ENCODE data around the gene NOL3.

NOL3 gene

GRCh38 chr16:67190041-67190440 is 19.7 kb downstream of the NOL3 start, which contains the start of gene EXOC3L1:
TSS of gene EXOC3L1 (minus strand) at chr16:67190136. CDS start at chr16:67189676, 460 bp downstream.
- no peak for DNase-seq (ENCODE audit: low read depth, low spot score)

- no peak for DNase-seq (ENCODE audit: low read depth, low spot score)
These were observed 20.4 kb downstream of the NOL3 start for GRCh38 chr16:67190448-67191399.

GRCh38 chr16:67191411-67191994 is 21.2 kb downstream of the NOL3 start:
- DNase-seq (ENCODE audit: low read depth, low spot score) = no peak

GRCh38 chr16:67191995-67192681 is 21.8 kb downstream of the NOL3 start, which contains the start of gene E2F4:
TSS of gene E2F4 (plus strand) at chr16:67192155. CDS start at chr16:67192228, 73 bp downstream.
- DNase-seq (ENCODE audit: low read depth, low spot score) = peak; percentile 92

GRCh38 chr16:67192781-67193361 is 22.5 kb downstream of the NOL3 start:
- DNase-seq (ENCODE audit: low read depth, low spot score) = no peak

GRCh38 chr16:67193536-67193935 is 23.2 kb downstream of the NOL3 start:
- DNase-seq (ENCODE audit: low read depth, low spot score) = no peak

GRCh38 chr16:67194260-67194659 is 23.9 kb downstream of the NOL3 start:
- no peak for DNase-seq (ENCODE audit: low read depth, low spot score)

- DNase-seq (ENCODE audit: low read depth, low spot score) = no peak
These were observed 25.3 kb downstream of the NOL3 start for GRCh38 chr16:67195676-67196075.

- no peak for DNase-seq (ENCODE audit: low read depth, low spot score)
These were observed 26.5 kb downstream of the NOL3 start for GRCh38 chr16:67196881-67197280.

GRCh38 chr16:67197704-67198103 is 27.4 kb downstream of the NOL3 start:
- DNase-seq (ENCODE audit: low read depth, low spot score) = no peak

GRCh38 chr16:67198238-67198734 is 27.9 kb downstream of the NOL3 start:
- DNase-seq (ENCODE audit: low read depth, low spot score) = peak; percentile 71

GRCh38 chr16:67199011-67199807 is 28.9 kb downstream of the NOL3 start, which contains the start of gene ELMO3:
TSS of gene ELMO3 (plus strand) at chr16:67199131. CDS start at chr16:67199327, 196 bp downstream.
- DNase-seq (ENCODE audit: low read depth, low spot score) = peak; percentile 89

GRCh38 chr16:67199808-67200198 is 29.5 kb downstream of the NOL3 start:
- no peak for DNase-seq (ENCODE audit: low read depth, low spot score)

- no peak for DNase-seq (ENCODE audit: low read depth, low spot score)
These were observed 30.2 kb downstream of the NOL3 start for GRCh38 chr16:67200491-67200890.

- DNase-seq (ENCODE audit: low read depth, low spot score) = no peak
These were observed 31.3 kb downstream of the NOL3 start for GRCh38 chr16:67201411-67202345.

- no peak for DNase-seq (ENCODE audit: low read depth, low spot score)
These were observed 32.1 kb downstream of the NOL3 start for GRCh38 chr16:67202426-67202825.

- no peak for DNase-seq (ENCODE audit: low read depth, low spot score)
These were observed 32.7 kb downstream of the NOL3 start for GRCh38 chr16:67202956-67203493.

GRCh38 chr16:67204076-67204475 is 33.7 kb downstream of the NOL3 start:
- DNase-seq (ENCODE audit: low read depth, low spot score) = no peak

GRCh38 chr16:67206129-67206837 is 35.9 kb downstream of the NOL3 start:
- DNase-seq (ENCODE audit: low read depth, low spot score) = no peak
